Smooth muscle cell of bladder (primary cell): Measurements from ENCODE around the gene ZFAND5. TPM values are rescaled to one million over a fixed set of nuclear protein-coding genes. Genes with fewer than 3 reads are reported as not detected.

Experiments
- total RNA-seq: library from RNA; depleted of rRNA; stranded (reverse); fragments of >200 nt; gene quantifications from 2 replicates; pipeline ENCODE4 v1.2.3, GENCODE V29; 2014

ZFAND5 gene, protein sequence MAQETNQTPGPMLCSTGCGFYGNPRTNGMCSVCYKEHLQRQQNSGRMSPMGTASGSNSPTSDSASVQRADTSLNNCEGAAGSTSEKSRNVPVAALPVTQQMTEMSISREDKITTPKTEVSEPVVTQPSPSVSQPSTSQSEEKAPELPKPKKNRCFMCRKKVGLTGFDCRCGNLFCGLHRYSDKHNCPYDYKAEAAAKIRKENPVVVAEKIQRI
- total RNA-seq = 114 and 119 TPM in 2 replicates

DNA sequence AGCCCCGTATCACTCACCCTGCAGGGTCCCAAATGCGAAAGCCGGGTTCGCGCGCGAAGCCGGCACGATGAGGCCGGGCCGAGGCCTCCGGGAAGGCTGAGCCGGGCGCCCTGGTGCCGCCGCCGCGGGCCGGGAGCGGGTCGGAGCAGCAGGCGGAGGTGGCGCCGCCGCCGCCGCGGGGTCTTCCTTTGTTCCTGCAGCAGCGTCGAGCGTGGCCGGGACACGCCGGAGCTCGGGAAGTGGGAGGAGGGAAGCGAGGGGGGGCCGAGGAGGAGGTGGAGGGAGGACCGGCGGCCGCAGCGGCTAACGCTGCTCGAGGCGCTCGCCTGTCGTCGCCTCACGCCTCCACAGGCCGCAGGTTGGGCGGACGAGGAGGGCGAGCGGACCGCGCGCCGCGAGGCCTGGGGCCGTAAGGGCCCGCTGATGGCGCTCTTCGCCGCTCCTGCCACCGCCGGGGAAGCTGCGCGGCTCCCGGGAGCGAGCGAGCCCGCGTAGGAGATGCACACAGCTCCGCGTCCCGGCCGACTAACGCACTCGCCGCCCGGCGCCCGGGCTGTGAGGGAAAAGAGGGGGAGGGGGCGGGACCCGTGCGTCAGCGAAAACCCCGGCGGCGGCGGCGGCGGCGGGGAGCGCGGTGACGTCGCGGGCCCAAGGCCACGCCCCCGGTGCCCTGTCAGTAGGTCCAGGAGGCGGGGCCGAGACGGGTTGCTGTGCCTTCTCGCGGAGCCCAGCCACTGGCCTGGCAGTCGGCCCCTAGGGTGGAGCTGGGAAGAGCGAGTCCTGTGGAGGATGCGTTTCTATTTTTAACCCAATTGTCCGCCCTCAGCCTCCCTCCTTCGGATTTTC is at the start of gene ZFAND5:
ZFAND5 (minus strand) TSS at position 530 of the 846 bp plus-strand sequence. CDS start 4,430 bp downstream, outside the sequence.

Other genes starting within 250 kb of the ZFAND5 start
- not detected in 2 replicates for gene GDA, start 215.8 kb downstream of the ZFAND5 start, total RNA-seq
- 0.18 and 0.43 TPM in 2 replicates for gene TMC1, start 156.4 kb upstream of the ZFAND5 start, total RNA-seq